ENCODE measurements around the gene ANKRD1.

DNA sequence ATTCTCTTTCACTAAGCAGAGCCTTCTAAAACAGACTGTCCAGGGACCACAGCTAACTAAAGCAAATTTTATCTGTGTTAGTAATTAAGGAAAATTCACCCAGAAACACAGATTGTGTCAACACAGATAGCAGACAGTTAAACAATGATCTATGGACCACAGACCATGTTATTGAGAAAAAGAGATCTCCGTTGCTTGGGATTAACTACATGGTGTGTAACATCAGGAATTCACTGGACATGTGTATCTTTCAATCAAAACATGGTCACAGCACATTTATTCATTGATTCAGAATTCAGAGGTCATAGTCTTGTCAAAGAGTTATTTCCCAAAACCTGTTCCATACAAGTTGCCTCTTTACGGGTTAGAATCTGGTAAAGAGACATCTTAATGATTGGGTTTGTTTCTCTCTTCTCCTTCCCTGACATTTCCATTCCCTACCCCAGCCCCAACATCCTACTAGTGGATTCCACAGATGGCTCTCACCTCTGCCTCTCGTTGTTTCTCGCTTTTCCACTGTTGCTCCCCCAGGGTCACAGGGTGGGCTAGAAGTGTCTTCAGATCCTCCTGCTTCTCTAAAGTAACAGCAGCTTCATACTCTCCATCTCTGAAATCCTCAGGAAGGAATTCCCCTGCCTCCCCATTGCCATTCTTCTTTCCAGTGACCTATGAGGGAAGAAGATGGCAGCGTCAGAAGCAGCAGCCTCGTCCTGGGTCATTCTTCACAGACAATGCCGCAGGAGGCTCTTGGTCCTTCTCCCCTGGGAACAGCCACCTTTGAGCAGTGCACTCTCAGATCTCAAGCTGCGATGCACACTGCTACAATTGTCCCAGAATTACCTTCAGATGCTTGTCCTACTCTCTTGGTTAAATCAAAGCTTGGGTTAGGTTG, 958 bp downstream of the ANKRD1 start:
- TF ChIP-seq, protein P1, sequence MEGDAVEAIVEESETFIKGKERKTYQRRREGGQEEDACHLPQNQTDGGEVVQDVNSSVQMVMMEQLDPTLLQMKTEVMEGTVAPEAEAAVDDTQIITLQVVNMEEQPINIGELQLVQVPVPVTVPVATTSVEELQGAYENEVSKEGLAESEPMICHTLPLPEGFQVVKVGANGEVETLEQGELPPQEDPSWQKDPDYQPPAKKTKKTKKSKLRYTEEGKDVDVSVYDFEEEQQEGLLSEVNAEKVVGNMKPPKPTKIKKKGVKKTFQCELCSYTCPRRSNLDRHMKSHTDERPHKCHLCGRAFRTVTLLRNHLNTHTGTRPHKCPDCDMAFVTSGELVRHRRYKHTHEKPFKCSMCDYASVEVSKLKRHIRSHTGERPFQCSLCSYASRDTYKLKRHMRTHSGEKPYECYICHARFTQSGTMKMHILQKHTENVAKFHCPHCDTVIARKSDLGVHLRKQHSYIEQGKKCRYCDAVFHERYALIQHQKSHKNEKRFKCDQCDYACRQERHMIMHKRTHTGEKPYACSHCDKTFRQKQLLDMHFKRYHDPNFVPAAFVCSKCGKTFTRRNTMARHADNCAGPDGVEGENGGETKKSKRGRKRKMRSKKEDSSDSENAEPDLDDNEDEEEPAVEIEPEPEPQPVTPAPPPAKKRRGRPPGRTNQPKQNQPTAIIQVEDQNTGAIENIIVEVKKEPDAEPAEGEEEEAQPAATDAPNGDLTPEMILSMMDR (IDR thresholded peaks at IDR 0.05 in 2 of 3, conservative IDR thresholded peaks at IDR 0.05 in 1 of 3; ENCODE audit: borderline replicate concordance in 1 of 3, insufficient read depth in 1 of 3, low read depth in 2 of 3, low read length in 2 of 3): no peak
- no peak for TF ChIP-seq POLR2A (IDR thresholded peaks at IDR 0.05; ENCODE audit: borderline replicate concordance, extremely low read depth, insufficient read depth, insufficient read length)
- TF ChIP-seq CEBPB (IDR thresholded peaks at IDR 0.05; ENCODE audit: low read depth): no peak
- TF ChIP-seq EZH2 (IDR thresholded peaks at IDR 0.05): no peak
- TF ChIP-seq, protein P2, sequence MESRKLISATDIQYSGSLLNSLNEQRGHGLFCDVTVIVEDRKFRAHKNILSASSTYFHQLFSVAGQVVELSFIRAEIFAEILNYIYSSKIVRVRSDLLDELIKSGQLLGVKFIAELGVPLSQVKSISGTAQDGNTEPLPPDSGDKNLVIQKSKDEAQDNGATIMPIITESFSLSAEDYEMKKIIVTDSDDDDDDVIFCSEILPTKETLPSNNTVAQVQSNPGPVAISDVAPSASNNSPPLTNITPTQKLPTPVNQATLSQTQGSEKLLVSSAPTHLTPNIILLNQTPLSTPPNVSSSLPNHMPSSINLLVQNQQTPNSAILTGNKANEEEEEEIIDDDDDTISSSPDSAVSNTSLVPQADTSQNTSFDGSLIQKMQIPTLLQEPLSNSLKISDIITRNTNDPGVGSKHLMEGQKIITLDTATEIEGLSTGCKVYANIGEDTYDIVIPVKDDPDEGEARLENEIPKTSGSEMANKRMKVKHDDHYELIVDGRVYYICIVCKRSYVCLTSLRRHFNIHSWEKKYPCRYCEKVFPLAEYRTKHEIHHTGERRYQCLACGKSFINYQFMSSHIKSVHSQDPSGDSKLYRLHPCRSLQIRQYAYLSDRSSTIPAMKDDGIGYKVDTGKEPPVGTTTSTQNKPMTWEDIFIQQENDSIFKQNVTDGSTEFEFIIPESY (IDR thresholded peaks at IDR 0.05; ENCODE audit: extremely low read depth, insufficient replicate concordance, low read length): no peak
- TF ChIP-seq, protein P3, sequence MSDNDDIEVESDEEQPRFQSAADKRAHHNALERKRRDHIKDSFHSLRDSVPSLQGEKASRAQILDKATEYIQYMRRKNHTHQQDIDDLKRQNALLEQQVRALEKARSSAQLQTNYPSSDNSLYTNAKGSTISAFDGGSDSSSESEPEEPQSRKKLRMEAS (IDR thresholded peaks at IDR 0.05): no peak
- no peak for TF ChIP-seq ZFX (IDR thresholded peaks at IDR 0.05)
- TF ChIP-seq SIN3A (IDR thresholded peaks at IDR 0.05; ENCODE audit: low read depth): no peak
- TF ChIP-seq ELF1 (IDR thresholded peaks at IDR 0.05; ENCODE audit: borderline replicate concordance, low read depth): no peak
- TF ChIP-seq SRF (IDR thresholded peaks at IDR 0.05; ENCODE audit: low read depth): no peak
- no peak for TF ChIP-seq TCF7L2 (IDR thresholded peaks at IDR 0.05; ENCODE audit: borderline replicate concordance, extremely low read depth, insufficient read depth, insufficient read length)
- no peak for TF ChIP-seq SP1 (IDR thresholded peaks at IDR 0.05; ENCODE audit: low read depth)
